Midbrain (tissue), 1 donor: ENCODE measurements around the gene TTC39A.

Source experiments
- DNase-seq: peaks from one replicate; lab custom pipeline; 2025; lab: John Stamatoyannopoulos, UW

Gene TTC39A

DNA sequence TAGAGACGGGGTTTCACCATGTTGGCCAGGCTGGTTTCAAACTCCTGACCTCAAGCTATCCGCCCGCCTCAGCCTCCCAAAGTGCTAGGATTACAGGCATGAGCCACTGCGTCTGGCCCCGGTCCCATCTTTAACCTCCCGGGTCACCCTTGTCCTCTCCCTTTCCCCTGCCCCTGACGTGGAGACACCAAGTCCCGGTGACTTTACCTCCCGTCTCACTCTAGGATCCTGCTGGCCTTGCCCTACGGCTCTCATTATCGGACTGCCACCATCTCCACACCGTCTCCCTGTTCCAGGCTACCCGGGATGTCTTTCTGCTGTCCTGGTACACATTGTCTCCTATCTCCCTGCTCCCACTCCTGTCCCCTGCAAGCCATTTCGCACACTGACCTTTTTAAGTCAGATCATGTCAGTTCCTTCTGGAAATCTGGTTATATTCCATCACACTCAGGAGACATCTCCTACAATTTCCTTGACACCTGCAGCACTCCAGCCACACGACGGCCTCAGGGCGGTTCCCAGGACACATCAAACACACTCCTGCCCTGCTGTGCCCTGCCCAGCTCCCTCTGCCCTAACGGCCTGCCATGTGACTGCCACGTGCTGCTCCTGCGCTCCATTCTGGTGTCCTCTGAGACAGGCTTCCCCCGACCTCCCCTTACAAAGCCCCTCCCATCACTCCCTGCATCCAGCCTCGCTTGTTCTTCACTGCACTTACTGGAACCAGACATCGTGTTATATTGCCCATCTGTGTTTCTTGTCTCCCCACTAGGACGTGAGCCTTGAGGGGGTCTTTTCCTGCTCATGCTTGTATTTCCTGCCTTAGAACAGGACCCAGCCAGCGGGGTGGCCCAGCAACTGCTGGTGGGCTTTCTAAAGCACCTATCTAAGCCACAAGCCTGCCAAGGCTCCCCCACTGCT lies 32.7 kb downstream of the TTC39A start:
- DNase-seq, result no peak

DNA sequence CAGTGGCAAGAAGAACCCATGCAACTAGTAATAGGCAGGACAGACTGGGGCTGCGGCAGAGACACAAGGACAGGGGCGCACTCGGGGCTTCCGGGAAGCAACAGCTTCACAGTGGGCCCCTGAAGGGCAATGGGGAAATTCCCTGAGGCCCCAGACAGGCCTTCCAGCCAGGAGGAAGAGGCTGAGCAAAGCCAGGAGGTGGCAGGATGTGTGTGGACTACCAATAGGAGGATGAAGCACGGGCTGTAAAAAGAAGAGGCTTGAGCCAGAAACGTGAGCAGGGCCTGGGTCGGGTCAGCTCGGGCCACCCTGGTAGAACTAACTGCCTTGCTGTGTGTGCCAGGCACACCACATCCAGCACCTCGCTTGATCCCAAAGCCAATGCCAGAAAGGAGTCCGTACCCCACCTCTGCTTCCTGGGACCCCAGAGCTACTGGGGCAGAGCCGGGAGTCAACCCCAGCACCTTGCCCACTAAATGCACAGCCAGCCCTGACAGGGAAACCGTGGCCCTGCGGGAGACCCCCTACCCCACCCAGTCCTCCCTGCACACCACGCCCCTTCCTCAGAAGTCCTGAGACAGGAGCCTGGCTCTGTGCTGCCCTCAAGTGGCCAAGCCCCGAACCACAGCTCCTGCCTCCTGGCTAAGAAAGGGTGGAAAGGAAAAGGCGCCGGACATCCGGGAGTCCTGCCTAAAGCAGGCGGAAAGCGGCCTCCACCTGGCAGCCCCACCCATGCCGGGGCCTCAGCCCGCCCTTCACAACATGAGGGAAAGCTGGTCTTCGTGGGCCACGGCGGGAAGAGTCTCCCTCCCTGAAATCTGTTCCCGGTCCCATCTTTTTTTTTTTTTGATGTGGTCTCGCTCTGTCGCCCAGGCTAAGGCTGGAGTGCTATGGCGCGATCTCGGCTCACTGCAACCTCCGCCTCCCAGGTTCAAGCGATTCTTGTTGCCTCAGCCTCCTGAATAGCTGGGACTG lies 33.7 kb downstream of the TTC39A start:
- DNase-seq, result peak; percentile 86

DNA sequence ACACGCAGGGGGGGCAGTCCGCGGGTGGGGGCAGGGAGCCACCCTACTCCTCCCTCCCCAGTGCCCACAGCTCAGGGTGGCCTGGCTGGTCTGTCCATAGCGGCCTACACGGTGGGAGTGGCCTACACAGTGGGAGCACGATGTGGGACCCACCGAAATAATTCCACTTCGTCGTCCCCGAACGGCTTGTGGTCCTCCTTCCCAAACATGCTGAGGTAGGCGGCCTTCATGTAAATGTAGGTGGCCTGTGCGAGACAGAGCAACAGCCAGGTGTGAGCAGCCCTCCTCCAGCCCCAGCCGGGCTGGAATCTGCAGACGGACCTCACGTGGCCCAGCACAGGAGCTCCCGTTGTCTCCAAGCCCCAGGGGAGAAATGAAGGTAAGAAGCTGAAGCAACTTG lies 34.4 kb downstream of the TTC39A start:
- DNase-seq, result no peak

DNA sequence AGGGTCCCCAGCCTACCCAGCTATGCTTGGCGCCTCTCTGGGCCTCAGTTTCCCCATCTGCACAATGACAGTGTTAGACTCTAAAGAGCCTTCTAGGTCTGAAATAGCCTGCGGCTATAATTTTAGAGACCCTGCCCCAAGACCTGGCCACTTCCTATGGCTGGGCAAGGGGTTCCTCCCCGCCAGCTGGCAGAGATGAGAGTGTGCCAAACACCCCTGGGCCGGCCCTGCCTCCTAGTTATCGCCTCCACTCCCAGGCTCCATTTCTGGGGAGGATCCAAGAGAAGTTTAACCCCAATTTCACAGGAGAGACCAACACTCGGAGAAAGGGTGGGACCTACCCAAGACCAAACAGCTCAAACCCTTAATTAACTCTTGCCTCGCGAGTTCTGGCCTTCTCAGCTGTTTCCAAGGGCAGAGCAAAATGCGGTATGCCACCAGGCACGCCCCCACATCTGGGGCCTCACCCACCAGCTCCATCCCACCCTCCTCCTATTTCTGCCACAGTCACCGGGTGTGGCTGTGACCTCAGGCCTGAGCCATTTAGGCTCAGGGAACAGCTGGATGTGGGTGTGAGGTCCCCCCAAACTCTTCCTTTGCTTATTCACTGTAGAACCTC lies 35.7 kb downstream of the TTC39A start:
- DNase-seq, result no peak

DNA sequence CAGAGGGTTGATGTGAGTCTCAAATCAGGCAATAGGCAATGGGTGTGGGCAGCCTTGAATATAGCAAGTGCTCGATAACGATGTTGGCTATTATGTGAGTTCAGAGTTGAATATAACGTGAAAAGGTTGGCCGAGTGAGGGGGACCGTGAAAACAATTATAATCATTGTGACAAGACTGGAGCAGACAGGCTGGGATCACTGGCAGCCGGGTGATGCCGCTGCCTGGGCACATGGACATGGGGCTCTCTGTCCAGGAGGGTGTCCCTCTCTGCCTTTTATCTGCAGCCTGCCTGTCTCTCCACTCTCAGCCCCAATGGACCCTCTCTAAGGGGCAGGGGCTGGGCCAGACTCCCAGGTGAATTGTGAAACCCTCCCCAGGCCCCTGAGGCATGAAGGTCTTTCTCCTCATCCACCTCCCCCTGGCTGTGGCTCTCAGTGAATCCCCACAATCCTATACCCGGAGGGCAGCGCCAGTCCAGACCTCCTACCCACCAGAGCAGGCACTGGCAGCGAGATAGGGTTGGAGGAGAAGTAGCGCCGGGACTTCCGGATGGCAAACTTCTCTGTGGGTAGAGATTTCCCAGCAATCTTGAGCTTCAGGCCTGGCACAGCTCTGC lies 36.4 kb downstream of the TTC39A start:
- no peak for DNase-seq

DNA sequence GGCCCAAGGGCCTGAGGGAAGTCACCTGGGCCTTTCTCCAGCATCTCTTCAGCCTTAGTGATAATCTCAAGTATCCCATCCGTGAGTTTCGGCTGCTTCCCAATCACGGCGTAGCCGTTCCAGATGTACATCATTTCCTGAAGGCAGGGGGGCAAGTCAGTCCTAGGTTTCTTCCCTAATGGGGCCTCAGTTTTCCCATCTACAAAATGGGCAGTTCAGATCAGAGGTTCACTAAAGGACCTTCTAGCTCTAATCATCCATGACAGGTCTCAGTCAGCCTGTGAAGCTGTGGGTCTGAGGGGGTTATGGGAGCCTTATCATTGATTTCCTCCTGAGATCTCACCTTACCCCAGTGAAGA lies 39.9 kb downstream of the TTC39A start:
- DNase-seq, result no peak

DNA sequence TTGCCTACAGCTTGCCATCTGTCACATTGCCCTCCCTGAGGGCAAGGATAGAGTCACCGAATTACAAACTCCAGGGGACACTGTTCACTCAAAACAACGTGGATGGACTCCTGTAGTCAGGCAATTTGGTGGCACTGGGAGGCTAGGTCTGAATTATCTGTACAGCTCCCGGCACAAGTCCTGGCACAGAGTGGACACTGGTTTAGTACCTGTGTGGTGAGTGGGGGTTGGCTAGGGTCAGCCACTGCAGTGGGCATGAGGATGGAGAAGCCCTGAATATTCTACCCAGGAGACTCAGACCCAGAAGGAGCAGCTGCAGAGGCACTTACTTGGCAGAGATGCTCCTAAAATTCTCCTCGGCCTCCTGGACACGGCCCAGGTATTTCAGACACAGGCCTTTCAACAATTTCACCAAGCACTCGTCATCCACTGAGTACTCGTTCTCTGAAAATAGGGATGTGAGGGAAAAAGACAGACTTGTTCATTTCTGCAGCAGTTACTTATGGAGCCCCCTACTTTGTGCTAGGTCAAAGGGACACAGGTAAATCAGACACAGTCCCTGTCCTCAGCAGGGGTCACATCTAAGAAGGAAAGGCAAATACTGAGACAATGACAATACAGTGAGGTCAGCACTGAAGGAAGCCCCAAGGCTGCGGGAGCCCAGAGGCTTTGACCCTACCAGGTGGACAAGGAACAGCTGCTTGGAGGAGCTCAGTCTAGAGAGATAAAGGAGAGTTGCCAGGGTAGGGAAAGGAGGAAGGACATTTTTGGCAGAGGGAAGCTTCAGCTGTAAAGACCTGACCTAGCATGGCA lies 40.5 kb downstream of the TTC39A start:
- DNase-seq, result no peak

DNA sequence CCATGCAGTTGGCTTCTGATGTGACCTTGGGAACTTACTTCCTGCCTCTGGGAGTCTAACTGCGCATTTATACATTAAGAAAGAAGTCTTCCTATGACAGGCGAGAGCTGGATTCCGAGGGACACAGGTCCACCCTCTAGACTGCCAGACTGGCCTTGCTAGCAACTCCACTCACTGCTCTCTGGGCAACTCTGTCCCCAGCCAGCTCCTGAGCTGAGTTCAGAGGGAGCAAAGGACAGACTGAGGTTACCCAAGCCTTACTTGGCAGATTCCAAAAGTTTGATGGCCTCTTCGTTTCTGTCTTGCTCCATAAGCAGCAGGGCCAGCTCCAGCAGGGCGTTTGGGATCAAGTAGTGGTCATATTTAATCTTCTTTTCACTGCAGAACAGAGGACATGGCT lies 41.8 kb downstream of the TTC39A start:
- no peak for DNase-seq

DNA sequence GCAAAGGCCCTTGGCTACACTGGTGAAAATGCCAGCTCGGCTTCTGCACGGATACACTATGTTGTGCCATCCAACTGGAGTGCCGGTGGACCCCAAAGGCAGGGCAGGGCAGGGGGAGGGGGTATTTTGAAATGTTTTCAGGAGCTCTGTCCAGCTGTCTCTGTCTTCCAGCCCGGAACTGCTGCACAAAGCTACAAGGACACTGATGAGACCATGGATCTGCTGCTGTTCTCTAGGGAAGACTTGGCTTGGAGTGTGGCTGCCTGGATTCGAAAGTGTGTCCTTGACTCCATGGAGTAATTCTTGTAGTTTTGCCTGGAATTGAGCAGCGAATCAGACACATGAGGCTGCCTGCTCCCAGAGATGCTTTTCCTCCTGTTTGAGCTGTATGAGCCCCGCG lies 42.4 kb downstream of the TTC39A start:
- no peak for DNase-seq

DNA sequence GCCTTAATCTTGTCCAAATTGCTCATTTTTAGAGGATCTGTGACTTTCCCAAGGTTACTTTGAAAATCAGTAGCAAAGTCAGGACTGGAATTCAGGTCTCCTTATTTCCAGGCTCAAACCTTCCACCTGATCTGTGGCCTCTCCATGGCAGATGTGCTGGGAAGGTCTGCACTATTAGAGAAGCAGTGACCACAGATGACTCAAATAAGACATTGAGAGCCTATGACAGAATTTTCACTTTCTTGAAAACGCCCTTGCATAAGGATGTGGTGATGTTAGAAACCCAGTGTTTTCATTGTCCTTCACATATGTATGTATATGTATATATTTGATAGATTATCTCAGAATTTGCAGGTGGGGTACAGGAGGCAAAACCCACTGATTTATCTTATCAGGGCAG lies 45.3 kb downstream of the TTC39A start:
- DNase-seq, result no peak

DNA sequence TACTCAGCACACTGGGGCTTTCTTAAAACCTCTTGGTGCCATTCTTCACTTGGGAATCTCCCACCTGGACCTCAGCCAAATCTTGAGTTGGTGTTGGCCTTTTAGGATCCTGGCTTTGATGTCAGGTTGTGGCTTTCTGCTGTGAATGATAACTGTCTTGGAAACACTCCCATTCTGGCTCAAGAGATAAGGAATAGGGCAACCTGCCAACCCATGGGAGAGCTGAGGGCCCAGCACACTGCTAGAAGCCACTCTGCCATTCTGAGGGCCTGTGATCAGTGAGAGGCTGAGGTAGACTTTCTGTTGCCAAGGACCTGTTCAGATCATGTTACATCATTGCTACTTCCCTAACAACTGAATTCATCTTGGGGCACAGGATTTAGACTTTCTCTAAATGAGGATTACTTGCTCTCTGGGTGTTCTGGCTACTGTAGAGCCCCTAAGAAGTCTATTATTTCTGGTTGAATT lies 45.8 kb downstream of the TTC39A start:
- no peak for DNase-seq

DNA sequence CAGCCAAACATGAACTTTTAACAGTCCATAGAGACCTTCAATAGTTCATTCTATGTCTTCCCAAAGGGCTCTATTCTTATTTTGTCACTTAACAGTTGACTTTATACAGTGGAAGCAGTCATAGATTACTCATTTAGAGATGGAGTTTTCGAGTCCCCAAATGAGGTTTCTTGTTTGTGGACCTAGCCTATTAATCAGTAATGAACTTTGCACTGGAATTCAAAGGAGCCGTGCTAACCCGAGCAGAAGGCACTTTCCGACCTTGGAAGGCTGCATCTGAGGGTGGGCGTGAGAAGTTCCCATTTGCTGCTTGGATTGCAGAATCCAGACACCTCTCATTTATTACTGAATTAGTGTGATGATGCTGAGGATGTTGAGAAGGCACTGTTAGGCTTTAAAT lies 46.4 kb downstream of the TTC39A start:
- no peak for DNase-seq

DNA sequence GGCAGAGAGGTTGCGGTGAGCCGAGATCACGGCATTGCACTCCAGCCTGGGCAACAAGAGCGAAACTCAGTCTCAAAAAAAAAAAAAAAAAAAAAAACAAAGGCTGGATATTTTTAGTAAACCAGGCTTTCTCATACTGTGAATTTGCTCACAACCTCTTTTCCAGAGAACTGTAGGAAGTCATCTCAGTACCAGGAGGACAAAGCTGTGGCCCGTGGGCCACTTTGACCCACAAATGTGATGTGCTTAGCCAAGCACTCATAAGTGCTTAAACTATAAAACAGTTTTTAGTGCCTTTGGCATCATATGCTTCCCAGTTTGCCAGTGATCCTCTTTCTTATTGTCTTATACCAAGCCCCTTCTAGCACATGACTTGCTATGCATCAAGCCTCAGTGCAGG lies 47.8 kb downstream of the TTC39A start:
- no peak for DNase-seq

DNA sequence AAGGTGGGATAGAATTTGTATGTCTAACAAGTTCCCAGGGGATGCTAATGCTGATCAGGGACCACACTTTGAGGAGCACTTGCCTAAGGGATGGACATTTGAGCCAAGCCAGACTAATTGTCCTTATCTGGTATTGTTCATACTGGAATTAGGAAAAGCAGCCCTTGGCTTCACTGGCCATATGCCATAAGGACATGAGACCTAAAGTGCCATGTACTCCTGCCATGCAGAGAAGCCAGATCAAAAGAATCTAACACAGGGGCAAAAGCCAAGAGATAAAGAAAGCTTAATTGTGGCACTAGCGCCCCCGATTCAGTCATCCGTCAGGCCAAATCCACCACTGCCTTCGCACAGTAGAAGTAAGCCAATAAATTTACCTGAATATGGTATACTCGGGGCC lies 48.6 kb downstream of the TTC39A start:
- DNase-seq, result no peak

DNA sequence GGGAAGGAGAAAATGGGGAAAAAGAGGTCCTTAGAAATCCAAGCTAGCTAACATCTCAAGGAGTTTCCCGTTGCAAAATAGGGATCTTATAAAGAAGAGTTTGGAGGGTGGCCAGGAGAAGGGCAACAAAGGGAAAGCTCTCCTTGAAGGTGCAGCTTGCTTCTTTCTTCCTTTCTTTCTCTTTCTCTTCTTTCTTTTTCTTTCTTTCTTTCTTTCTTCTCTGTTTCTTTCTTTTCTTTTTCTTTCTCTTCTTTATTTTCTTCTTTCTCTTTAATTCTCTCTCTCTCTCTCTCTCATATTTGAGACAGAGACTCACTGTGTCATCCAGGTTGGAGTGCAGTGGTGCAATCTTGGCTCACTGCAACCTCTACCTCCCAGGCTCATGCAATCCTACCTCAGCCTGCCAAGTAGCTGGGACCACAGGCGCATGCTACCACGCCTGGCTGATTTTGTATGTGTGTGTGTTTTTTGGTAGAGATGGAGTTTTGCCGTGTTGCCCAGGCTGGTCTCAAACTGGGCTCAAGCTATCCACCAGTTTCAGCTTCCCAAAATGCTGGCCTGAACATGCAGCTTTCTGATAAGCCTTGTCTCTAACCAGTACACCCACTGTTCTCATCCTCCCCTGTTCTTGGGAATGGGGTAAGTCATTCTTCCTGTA lies 49.9 kb downstream of the TTC39A start:
- DNase-seq, result no peak

DNA sequence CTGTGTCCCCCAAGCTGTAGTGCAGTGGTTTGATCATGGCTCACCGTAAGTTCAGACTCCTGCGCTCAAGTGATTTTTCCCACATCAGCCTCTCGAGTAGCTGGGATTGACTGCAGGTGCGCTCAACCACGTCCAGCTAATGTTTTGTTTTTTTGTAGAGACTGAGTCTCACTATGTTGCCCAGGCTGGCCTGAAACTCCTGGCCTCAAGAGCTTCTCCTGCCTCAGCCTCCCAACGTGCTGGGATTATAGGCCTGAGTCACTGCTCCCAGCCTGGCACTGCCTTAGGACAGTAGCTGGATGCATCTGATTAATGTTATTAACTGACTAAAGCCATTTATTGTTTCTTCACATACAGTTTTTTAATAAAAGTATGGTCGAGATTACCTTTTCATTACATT lies 54.1 kb downstream of the TTC39A start:
- no peak for DNase-seq

DNA sequence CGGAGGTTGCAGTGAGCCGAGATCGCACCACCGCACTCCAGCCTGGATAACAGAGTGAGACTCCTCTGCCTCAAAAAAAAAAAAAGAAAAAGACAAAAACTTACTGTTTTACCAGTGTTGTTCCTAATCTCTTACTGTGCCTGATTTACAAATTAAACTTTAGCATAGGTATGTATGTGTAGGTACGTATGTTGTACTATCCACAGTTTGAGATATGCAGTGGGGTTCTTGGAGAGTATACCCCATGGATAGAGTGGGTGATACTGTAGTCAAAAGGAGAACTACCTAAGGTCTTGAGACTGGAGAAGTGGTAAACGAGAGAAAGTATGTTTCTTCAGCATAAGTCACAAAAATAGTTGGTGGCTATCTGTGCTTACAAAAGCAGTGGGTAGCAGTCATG lies 55.7 kb downstream of the TTC39A start:
- no peak for DNase-seq

DNA sequence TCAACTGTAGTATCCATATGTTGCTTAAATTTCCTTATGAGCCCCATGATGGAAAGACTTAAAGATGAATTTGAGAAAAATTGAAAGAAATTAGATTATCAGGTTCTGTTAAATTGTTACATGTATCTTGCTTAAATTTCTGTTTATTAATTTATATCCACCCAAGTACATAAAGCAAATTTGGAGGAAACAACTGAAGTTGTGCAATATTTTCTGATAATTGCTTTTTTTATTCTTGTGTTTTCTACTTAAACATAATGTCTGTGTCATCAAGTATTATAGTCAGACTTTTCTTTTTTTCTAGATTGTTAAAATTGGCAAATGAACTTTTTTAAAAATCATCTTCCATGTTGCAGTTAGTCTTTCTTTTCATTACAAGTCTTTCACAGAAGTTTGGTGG lies 57.4 kb downstream of the TTC39A start:
- DNase-seq, result no peak

DNA sequence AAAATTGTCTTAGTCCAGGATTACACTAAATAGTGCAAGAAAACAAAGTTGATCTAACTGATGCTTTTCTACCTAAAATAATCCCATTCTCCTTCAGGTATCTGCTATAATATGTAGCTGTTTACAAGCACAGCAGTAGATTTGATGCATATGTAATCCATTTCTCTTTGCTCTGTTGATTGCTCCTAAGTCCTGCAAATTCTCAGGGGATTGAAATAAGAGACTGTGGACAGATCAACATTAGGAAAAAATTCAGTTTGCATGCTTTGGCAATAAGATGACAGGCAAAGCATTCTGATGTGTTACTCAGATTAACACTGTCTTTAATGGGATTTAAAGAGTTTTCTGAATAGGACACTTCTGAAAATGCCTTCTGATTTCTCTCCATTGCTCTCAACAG lies 59.6 kb downstream of the TTC39A start:
- DNase-seq, result no peak

DNA sequence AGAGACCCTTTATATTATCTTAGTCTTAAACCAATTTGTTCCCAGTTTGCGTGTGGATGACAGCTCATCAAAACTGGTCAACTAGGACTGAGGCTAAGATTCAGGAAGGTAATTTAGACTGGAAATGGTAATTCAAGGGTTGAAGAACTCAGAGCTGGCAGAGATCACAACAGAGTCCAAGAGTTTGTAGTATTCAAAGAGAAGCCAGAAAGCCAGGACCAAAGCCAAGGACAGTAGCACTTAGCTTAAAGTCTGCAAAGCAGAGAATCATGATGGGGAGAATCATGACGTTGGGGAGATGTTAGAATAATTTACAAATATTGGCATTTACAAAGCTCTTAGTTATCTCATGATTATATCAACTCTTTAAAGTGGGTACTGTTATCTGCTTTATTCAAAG lies 61.7 kb downstream of the TTC39A start:
- no peak for DNase-seq

DNA sequence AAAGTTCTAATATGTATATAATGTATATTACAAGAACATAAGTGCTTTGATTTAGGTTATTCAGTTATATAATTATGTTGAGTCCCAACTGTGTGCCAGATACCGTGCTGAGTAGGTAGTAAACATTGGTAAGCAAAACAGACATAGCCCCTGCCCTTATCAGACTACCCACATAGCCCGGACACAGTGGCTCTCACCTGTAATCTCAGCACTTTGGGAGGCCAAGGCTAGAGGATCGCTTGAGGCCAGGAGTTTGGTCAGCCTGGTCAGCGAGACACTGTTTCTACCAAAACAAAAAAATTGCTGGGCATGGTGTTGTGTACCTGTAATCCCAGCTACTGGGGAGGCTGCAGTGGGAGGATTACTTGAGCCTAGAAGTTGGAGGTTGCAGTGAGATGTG lies 63.6 kb downstream of the TTC39A start:
- DNase-seq, result no peak
